NB4 (cell line): ENCODE data around the gene BRD4.

Experiments
- DNase-seq: peaks from one replicate; pipeline ENCODE4 v3.0.0; 2010; ENCODE audit warnings: low read depth
- H3K4me3 ChIP-seq: one replicate; pipeline ENCODE4 v1.5.1; 2011; ENCODE audit warnings: mild to moderate bottlenecking, low read depth, low read length, moderate library complexity
- MYC ChIP-seq: IDR thresholded peaks from 2 replicates; pipeline ENCODE4 v1.6.1; 2011; ENCODE audit warnings: low read depth, low read length
- POLR2A ChIP-seq: IDR thresholded peaks from 2 replicates; pipeline ENCODE4 v1.6.1; 2011; ENCODE audit warnings: mild to moderate bottlenecking; ENCODE audit not compliant: insufficient read length; ENCODE audit errors: extremely low read depth
- TF ChIP-seq, protein P1 (sequence below): IDR thresholded peaks from 2 replicates; pipeline ENCODE4 v1.6.1; 2011; ENCODE audit warnings: low read depth, low read length
- TF ChIP-seq, protein P2 (sequence below): IDR thresholded peaks from one replicate; pipeline ENCODE4 v1.5.1; 2012; ENCODE audit warnings: low read depth, low read length

Gene BRD4

DNA sequence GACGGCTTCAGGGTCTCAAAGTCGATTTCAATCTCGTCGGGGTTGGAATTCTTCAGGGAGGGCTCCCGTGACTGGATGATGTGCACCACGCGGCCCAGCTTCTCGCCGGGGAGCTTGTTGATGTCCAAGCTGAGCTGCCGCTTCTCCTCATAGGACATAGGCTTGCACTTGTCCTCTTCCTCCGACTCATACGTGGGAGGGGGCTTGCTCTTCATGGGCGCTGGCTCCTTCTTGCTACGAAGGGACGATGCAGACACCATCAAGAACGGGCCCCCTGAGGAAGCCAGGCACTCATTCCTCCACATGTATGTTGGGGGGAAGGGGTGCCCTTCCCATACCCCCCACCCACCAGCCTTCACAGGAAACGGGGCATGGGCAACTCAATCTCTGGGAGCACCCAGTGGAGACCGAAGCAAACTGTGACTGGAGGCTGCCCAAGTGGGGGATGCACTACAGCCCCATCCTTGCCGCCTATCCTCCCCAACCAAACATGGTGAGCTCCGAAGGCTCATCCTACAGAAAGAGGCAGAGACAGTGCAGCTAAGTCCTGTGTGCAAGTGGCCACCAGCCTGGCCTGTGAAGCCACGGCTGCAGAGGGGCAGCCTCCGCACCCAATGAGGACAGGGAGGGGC lies 76.9 kb downstream of the BRD4 start:
- TF ChIP-seq, protein P1, sequence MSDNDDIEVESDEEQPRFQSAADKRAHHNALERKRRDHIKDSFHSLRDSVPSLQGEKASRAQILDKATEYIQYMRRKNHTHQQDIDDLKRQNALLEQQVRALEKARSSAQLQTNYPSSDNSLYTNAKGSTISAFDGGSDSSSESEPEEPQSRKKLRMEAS: no peak
- TF ChIP-seq, protein P2, sequence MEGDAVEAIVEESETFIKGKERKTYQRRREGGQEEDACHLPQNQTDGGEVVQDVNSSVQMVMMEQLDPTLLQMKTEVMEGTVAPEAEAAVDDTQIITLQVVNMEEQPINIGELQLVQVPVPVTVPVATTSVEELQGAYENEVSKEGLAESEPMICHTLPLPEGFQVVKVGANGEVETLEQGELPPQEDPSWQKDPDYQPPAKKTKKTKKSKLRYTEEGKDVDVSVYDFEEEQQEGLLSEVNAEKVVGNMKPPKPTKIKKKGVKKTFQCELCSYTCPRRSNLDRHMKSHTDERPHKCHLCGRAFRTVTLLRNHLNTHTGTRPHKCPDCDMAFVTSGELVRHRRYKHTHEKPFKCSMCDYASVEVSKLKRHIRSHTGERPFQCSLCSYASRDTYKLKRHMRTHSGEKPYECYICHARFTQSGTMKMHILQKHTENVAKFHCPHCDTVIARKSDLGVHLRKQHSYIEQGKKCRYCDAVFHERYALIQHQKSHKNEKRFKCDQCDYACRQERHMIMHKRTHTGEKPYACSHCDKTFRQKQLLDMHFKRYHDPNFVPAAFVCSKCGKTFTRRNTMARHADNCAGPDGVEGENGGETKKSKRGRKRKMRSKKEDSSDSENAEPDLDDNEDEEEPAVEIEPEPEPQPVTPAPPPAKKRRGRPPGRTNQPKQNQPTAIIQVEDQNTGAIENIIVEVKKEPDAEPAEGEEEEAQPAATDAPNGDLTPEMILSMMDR: no peak
- no peak for TF ChIP-seq POLR2A
- TF ChIP-seq MYC: no peak
- no peak for DNase-seq
- H3K4me3 ChIP-seq: no peak overlapping the region

DNA sequence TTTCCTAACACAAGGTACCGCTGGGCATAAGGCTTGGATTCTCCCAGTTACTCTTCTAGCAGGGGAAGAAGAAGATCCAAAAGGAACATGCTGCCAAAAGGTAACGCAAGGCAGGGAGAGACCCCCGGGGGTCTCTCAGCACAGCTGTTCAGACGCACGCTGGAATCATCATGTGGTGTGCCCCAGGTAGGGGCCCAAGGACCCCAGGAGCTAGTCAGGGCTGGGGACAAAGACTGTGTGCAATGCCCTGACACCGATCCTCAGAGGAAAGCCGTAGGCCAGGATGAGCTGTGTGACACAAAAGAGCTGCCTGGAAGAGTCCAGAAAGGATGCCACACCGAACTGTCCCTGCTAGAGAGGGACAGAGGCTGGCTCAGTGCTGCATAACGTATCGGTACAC lies 77.8 kb downstream of the BRD4 start:
- TF ChIP-seq POLR2A (no peak), MYC (no peak)
- TF ChIP-seq, protein P2: no peak
- TF ChIP-seq, protein P1: no peak
- H3K4me3 ChIP-seq: no peak overlapping the region
- DNase-seq: no peak

DNA sequence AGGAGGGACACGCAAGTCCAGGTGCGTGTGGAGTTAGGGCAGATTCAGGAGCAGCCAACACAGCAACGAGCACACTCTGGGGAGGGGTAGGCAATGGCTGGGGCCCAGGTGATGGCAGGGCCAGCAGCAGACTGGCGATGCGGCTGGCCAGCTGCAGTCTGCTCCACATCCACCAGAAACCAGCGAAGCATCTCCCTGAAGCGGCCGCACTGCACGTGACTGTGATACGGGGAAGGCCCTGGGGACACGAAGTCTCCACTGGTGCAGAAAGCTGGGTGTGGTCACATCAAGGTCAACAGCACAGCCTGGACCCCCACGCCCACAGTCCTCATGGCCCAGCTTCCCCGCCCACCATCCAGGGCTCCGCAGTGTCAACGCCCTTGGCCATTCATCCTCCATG lies 78.8 kb downstream of the BRD4 start:
- TF ChIP-seq, protein P2: no peak
- no peak for TF ChIP-seq POLR2A
- TF ChIP-seq, protein P1: no peak
- no peak for TF ChIP-seq MYC
- DNase-seq: no peak

DNA sequence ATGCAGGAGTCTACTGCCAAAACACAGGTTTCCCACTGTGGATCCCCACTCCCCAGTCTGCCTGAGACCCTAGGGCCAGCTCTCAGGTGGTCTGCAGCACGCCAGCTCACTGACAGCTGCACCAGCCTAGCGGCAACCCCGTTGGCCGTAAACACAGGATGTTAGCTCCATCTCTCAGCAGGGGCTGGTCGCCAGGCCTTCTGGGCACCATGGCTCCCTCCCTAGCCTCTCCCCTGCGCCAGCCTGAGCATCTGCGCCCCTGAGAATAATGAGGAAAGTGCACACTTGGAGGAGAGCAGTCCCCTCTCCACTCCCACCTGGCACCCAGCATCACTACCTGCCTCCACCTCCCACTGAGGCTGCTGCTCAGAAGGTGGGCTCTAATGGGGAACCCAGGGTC lies 79.3 kb downstream of the BRD4 start:
- no peak overlapping the region for H3K4me3 ChIP-seq
- DNase-seq: no peak
- TF ChIP-seq POLR2A (no peak), MYC (no peak)
- TF ChIP-seq, protein P2: no peak
- TF ChIP-seq, protein P1: no peak

More for the DNA sequence above, 78.8 kb downstream of the BRD4 start:
- no peak overlapping the region for H3K4me3 ChIP-seq

DNA sequence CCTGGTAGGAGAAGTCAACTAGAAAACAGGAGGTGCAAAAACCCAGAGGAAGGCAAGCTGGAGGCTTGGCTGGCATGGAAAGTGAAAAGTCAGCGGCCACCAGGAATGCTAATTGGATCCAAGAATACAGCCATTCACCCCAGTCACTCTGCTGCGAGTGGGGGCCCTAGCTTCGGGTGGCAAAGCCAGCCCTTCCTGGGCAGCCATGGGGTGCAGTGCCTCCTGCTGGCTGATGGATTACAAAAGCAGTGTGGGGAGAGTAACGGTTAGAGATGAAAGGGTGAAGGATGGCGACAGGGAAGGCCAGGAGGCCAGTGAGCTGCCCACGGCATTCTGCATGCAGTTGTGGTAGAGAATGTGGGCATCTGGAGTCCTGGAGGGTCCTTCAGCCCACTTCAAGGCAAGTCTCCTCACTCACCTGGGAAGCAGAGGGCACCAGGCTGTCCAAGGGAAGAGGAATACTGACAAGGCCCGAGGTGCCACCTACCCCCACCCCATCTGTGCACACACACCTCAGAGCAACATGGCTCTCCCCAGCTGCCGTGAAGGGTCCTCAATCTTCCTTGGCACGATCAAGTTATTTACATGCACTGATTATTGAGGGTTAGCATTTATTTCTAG lies 79.8 kb downstream of the BRD4 start:
- H3K4me3 ChIP-seq: no peak overlapping the region
- TF ChIP-seq MYC (no peak), POLR2A (no peak)
- TF ChIP-seq, protein P1: no peak
- TF ChIP-seq, protein P2: peak; percentile 38
- peak; percentile 15 for DNase-seq
